Left lung (tissue), 10 donors: ENCODE results near the gene ZNF681. TPM values are rescaled to one million over a fixed set of nuclear protein-coding genes. Genes with fewer than 3 reads are reported as not detected.
"Not testable (repeated sequence)": the region's sequence is repeated elsewhere in the genome, so short reads cannot be mapped to it uniquely, and the experiment has no call there.

Experiments used
- ATAC-seq: fragments of 200-7000 bp; cut with Tn5 transposase; one replicate; pipeline ENCODE4 v1.9.1; 2020; ENCODE audit warnings: moderate library complexity
- DNase-seq, 4 donors: peaks; one replicate each; pipeline ENCODE4 v3.0.0-alpha.2; 2013 to 2020
- H3K27ac ChIP-seq, 2 donors: fragments of 200-600 bp; sonication (generic) in 1 of 2; one replicate each; pipeline versions ENCODE4 v1.5.0 to v1.8.0; 2020 to 2021
- H3K27me3 ChIP-seq, 2 donors: fragments of 200-600 bp; sonication (generic) in 1 of 2; one replicate each; pipeline versions ENCODE4 v1.5.0 to v1.8.0; 2020 to 2021
- H3K36me3 ChIP-seq, 2 donors: fragments of 200-600 bp; sonication (generic) in 1 of 2; one replicate each; pipeline versions ENCODE4 v1.5.0 to v1.8.0; 2020 to 2021
- H3K4me1 ChIP-seq, 2 donors: fragments of 200-600 bp; one replicate each; pipeline ENCODE4 v1.8.0; 2021
- H3K4me3 ChIP-seq, 2 donors: fragments of 200-600 bp; sonication (generic) in 1 of 2; one replicate each; pipeline versions ENCODE4 v1.5.0 to v1.8.0; 2020 to 2021; ENCODE audit warnings: mild to moderate bottlenecking in 1 of 2
- H3K9me3 ChIP-seq, 2 donors: fragments of 200-600 bp; sonication (generic) in 1 of 2; one replicate each; pipeline versions ENCODE4 v1.5.0 to v1.8.0; 2020 to 2021
- intact Hi-C, 2 donors: fragments of 100-400 bp; cut with DNase I; formaldehyde crosslinking; loops; one replicate each; pipeline versions ENCODE4 v1.11.2 to v1.14.2; 2022
- polyA plus RNA-seq, 6 donors: library from polyadenylated mRNA; unstranded; fragments of 120-200 nt; gene quantifications; one replicate each; pipeline ENCODE4 v1.2.1, GENCODE V29; 2013; ENCODE audit not compliant: insufficient read length in 6 of 6
- total RNA-seq, 2 donors: library from RNA; stranded (reverse); fragmentation: NEBNext Ultra II Directional; extraction: Animal tissue kit (Norgen Biotek cat#: 25700); gene quantifications; one replicate each; pipeline ENCODE4 v1.2.1, GENCODE V29; 2021
- TF ChIP-seq, protein P1 (sequence below), 2 donors: fragments of 200-600 bp; sonication (generic) in 1 of 2; IDR thresholded peaks; one replicate each; pipeline versions ENCODE4 v1.5.0 to v1.8.0; 2021; ENCODE audit warnings: antibody characterized with exemption in 2 of 2
- donor health status: DM: no; HTN: yes; CAD: no.
- donor health status: DM: no; HTN: no; CAD: no.

The ZNF681 gene
- total and polyA plus RNA-seq, 8 donors = 2.6 to 8.9 (median 6.5) TPM

DNA sequence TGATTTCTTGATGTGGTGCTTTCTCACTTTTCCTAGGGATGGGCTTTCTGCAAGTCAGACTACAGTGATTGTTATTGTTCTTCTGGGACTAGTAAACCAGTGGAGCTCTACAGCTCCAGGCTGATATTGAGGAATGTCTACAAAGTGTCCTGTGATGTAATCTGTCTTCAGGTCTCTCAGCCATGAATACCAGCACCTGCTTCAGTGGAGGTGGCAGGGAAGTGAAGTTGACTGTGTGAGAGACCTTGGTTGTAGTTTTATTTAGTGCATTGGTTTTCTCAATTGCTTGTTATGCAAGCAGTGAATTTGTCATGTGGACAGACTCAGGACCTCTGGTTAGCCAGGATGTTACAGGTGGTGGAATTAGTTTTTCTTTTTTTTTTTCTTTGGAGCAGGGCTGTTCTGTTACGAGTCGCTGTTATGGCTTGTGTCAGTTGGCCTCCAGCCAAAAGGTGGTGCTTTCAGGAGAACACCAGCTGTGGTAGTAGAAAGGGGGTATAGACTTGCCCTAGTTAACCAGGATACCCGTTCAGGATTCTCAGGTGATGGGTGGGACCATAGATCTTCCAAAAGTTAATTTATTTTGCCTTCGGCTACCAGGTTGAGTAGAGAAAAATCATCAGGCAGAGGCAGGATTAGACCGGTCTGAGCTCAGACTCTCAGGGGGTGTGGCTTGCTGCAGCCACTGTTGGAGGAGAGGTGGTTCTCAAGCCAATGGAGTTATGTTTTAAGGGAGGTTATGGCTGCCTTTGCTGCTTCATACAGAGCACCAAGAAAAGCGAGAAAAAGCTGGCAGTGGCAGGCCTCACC is 59.8 kb downstream of the ZNF681 start:
- Histone ChIP-seq H3K27me3 (no peaks in the 10 kb centered on the region), H3K4me3 (no peak overlapping the region), H3K9me3 (peaks cover 0 to 25% of the 10 kb centered on the region in 2 donors), H3K4me1 (no peaks in the 10 kb centered on the region), H3K27ac (no peak overlapping the region), H3K36me3 (no peaks in the 10 kb centered on the region)
- intact Hi-C loops = no loop called here
- ATAC-seq (no peak), DNase-seq (no peak)
- TF ChIP-seq, protein P1, sequence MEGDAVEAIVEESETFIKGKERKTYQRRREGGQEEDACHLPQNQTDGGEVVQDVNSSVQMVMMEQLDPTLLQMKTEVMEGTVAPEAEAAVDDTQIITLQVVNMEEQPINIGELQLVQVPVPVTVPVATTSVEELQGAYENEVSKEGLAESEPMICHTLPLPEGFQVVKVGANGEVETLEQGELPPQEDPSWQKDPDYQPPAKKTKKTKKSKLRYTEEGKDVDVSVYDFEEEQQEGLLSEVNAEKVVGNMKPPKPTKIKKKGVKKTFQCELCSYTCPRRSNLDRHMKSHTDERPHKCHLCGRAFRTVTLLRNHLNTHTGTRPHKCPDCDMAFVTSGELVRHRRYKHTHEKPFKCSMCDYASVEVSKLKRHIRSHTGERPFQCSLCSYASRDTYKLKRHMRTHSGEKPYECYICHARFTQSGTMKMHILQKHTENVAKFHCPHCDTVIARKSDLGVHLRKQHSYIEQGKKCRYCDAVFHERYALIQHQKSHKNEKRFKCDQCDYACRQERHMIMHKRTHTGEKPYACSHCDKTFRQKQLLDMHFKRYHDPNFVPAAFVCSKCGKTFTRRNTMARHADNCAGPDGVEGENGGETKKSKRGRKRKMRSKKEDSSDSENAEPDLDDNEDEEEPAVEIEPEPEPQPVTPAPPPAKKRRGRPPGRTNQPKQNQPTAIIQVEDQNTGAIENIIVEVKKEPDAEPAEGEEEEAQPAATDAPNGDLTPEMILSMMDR (IDR thresholded peaks at IDR 0.05) = no peak

DNA sequence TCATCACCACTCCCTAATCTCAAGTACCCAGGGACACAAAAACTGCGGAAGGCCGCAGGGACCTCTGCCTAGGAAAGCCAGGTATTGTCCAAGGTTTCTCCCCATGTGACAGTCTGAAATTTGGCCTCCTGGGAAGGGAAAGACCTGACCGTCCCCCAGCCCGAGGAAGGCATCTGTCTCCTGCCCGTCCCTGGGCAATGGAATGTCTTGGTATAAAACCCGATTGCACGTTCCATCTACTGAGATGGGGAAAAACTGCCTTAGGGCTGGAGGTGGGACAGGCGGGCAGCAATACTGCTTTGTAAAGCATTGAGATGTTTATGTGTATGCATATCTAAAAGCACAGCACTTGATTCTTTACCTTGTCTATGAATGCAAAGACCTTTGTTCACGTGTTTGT is 65.8 kb downstream of the ZNF681 start:
- H3K4me3 ChIP-seq, DNase-seq, H3K27ac ChIP-seq, intact Hi-C loops, ATAC-seq, H3K27me3 ChIP-seq, H3K36me3 ChIP-seq, H3K4me1 ChIP-seq: not testable (repeated sequence)
- peaks cover 0 to 12% of the 10 kb centered on the region in 2 donors for H3K9me3 ChIP-seq

Other genes starting within 250 kb of the ZNF681 start
- gene ZNF675, start 71.7 kb downstream of the ZNF681 start, total RNA-seq = 10 to 100 TPM in 1 of 2 donors, 1 to 10 TPM in 1; 9.3 to 12.3 TPM
- 10 to 100 TPM; 18.9 to 23.0 (median 20.4) TPM for gene ZNF675, start 71.7 kb downstream of the ZNF681 start, polyA plus RNA-seq
- 1 to 10 TPM; 4.0 to 5.1 TPM for gene ZNF726, start 156.0 kb upstream of the ZNF681 start, total RNA-seq
- gene ZNF726, start 156.0 kb upstream of the ZNF681 start, polyA plus RNA-seq = 10 to 100 TPM; 12.3 to 19.4 (median 15.1) TPM